Thymus (tissue), 11 donors: ENCODE data around the gene HHEX. TPM values are rescaled to one million over a fixed set of nuclear protein-coding genes. Genes with fewer than 3 reads are reported as not detected.
A peak's percentile ranks its signal among the peaks of the same experiment; 100 is the strongest.

Experiments used
- DNase-seq, 9 donors: peaks; one replicate each; pipeline ENCODE4 v3.0.0-alpha.2; 2013; ENCODE audit warnings: low spot score in 9 of 9, low read depth in 6 of 9, missing footprints in 1 of 9
- H3K27ac ChIP-seq, 2 donors: one replicate each; pipeline ENCODE4 v1.5.1; 2013; ENCODE audit warnings: control low read depth in 1 of 2, low read depth in 1 of 2, low read length in 1 of 2, mild to moderate bottlenecking in 1 of 2, moderate library complexity in 1 of 2
- H3K27me3 ChIP-seq, 2 donors: one replicate each; pipeline ENCODE4 v1.5.1; 2013; ENCODE audit warnings: low read length in 1 of 2; ENCODE audit not compliant: control insufficient read depth in 2 of 2, insufficient read depth in 1 of 2
- H3K36me3 ChIP-seq, 2 donors: one replicate each; pipeline ENCODE4 v1.5.1; 2013; ENCODE audit warnings: low read length in 1 of 2, mild to moderate bottlenecking in 1 of 2, moderate library complexity in 1 of 2; ENCODE audit not compliant: control insufficient read depth in 2 of 2, insufficient read depth in 2 of 2
- H3K4me1 ChIP-seq, 2 donors: one replicate each; pipeline ENCODE4 v1.5.1; 2013; ENCODE audit warnings: low read length in 2 of 2; ENCODE audit not compliant: control insufficient read depth in 2 of 2, insufficient read depth in 2 of 2
- H3K4me3 ChIP-seq, 2 donors: one replicate each; pipeline ENCODE4 v1.5.1; 2013; ENCODE audit warnings: low read length in 2 of 2, control low read depth in 1 of 2, mild to moderate bottlenecking in 1 of 2
- H3K9me3 ChIP-seq, 2 donors: one replicate each; pipeline ENCODE4 v1.5.1; 2013; ENCODE audit warnings: low read length in 1 of 2, mild to moderate bottlenecking in 1 of 2; ENCODE audit not compliant: control insufficient read depth in 2 of 2, insufficient read depth in 1 of 2
- whole genome bisulfite sequencing: extraction: QIAGEN DNeasy Blood & Tissue Kit; methylation state at CpG from one replicate; pipeline ENCODE4 v1.1.7; 2013; 5-methylcytosine and 5-hydroxymethylcytosine counted together
- polyA plus RNA-seq: library from polyadenylated mRNA; stranded (reverse); fragments of 200-250 nt; gene quantifications from one replicate; pipeline ENCODE4 v1.2.3, GENCODE V29; 2013
- total RNA-seq: library from RNA; stranded (reverse); fragments of 120-200 nt; gene quantifications from one replicate; pipeline ENCODE4 v1.2.4, GENCODE V29; 2013
- donor health status: healthy.

Gene HHEX
- total and polyA plus RNA-seq, 2 donors, result 3.0 to 13.5 TPM

DNA sequence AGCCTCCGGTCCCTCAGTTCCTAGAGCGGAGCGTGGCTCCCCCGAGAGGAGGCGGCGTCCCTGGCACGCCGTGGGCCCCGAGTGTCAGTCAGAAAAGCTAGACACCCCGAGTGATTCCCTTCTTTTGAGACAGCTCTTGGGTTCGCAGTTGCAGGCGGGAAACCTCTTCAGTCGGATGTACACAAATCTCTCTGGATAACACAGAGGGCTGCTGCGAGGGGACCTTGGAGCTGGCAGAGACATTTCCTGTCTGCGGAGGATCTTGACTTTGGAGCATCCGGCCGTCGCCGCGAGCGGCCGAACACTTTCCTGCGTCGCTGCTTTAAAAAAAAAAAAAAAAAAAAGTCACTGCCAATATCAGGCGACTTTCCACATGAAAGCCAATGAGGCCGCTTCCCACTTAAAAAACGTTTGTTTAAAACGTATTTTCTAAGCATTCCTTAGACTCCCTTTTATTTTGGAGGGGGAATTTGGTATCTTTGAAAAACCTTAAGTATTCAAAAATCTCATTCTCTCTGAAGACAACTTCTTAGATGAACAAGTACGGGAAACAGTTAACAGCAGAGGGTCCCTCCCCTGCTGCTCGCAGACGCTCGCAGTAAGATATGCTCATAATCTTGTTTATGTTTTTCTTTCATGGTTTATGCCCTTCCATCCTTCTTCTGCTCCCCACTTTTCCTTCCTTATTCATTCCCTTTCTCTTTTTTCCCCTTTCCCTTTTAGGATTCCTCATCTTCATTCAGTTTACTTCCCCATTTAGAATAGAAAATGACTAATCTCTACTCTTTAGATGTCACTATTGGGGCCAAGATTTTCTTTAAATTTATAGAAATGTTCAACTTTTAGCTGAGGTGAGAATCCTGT, 10.0 kb downstream of the HHEX start:
- Histone ChIP-seq H3K27me3 (peaks cover 5 to 32% of the 10 kb centered on the region in 2 donors), H3K36me3 (no peaks in the 10 kb centered on the region), H3K4me1 (peaks cover 3 to 9% of the 10 kb centered on the region in 2 donors), H3K27ac (no peak overlapping the region), H3K9me3 (no peaks in the 10 kb centered on the region), H3K4me3 (peak overlapping the region; percentile 53 to 67)
- WGBS, result under 1% methylated on average over 32 of the region's 32 CpGs
- DNase-seq, result peak in 6 of 9 donors; percentile 29 to 71 (median 39)

DNA sequence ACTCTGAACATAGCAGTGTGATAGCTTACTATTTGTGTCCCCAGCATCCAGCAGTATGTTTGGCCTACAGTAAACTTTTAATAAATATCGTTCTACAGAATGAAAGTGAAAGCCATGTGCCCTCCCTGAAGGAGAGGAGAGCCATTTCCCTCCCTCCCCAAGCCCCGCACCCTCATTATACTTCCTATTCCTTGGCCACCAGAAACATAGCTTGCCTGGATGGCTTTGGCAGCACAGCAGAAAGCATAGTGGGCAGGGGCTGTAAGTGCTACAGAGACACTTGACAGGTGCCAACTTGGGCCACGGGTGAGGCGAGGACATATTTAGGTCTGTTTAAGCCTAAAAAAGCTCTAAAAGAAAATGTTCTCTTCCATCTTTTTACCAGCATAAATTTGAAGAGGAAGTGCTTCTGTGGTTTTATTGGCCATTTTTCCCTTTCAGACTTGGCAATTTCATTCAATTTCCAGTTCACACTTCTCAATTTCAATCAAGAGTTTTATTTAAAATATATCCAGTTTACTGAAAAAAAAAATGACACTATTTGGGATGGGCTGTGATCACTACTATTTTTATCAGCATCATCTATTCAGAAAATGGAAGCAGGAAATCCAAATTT, 12.7 kb downstream of the HHEX start:
- Histone ChIP-seq H3K27me3 (peaks cover 0 to 13% of the 10 kb centered on the region in 2 donors), H3K4me3 (no peak overlapping the region), H3K4me1 (peaks cover 3 to 9% of the 10 kb centered on the region in 2 donors)

DNA sequence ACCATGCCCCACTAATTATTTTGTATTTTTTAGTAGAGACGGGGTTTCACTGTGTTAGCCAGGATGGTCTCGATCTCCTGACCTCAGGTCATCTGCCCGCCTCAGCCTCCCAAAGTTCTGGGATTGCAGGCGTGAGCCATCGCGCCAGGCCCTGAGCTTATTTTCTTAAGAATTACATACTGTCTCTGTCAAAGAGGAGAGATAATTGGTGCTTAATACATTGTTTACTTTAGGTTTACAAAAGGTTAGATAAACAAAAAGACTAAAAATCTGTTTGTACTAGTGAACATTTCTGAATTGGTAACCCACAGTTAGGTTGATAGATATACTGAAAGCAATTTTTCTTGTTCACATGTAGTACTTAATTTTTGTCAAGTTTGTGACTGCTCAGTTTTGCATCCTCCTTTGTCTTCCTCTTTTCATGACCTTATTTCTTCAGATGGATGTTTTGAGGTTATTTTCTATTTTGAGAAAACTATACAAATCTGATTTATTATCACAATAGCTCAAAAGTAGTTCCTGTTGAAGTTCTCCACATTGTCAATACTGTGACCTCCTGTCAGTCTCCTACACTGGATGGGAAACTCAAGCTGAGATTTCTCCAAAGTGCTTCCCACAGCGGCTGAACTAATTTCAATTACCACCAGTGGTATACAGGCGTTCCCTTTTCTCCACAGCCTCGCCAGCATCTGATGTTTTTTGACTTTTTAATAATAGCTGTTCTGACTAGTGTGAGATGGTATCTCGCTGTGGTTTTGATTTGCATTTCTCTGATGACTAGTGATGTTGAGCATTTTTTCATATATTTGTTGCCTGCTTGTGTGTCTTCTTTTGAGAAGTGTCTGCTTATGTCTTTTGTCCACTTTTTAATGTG, 22.5 kb downstream of the HHEX start:
- H3K27ac ChIP-seq, result no peak overlapping the region
- no peak for DNase-seq
- H3K9me3 ChIP-seq, result peaks cover 0 to 13% of the 10 kb centered on the region in 2 donors
- no peak overlapping the region for H3K4me3 ChIP-seq
- no peaks in the 10 kb centered on the region for H3K36me3 ChIP-seq
- WGBS, result 72% methylated on average over 10 of the region's 10 CpGs
- no peaks in the 10 kb centered on the region for H3K27me3 ChIP-seq
- H3K4me1 ChIP-seq, result no peaks in the 10 kb centered on the region

More for the DNA sequence above, 12.7 kb downstream of the HHEX start:
- Histone ChIP-seq H3K27ac (no peak overlapping the region), H3K36me3 (no peaks in the 10 kb centered on the region), H3K9me3 (no peaks in the 10 kb centered on the region)
- DNase-seq, result no peak
- 20% methylated on average over 4 of the region's 4 CpGs for WGBS

DNA sequence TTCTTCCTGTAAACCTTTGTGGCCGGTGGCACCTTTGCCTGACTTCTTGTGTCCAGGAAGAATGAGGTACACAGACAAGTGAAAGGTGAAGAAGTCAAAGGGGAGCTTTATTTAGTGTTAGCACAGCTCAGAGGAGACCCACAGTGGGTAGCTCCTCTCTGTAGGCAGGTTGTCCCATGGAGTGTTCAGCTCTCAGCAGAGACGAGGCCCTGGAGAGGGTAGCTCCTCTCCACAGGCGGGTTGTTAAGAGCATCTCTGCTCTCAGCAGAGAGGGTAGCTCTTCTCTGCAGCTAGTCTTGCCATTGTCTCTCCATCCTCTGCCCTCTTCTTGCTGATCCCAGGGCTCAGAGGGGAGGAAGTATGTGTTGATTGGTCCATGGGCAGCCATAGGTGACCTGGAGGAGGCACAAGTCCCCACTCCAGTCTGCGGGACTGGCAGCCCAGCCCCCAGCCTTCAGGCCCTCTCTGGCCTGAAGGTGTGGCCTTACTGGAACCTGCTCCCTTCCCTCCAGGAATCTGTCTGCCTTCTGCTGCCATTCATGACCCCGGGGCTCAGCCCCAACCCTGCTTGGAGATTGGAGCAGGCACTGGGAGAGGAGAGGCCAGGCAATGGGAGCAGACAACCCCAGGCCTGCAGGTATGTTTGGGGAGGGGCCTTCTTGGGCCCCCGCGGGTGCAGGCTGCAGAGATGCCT, 24.5 kb downstream of the HHEX start:
- no peaks in the 10 kb centered on the region for H3K36me3 ChIP-seq
- H3K27me3 ChIP-seq, result no peaks in the 10 kb centered on the region
- peaks cover 0 to 13% of the 10 kb centered on the region in 2 donors for H3K9me3 ChIP-seq
- 97% methylated on average over 7 of the region's 7 CpGs for WGBS
- no peak overlapping the region for H3K27ac ChIP-seq
- DNase-seq, result no peak
- H3K4me1 ChIP-seq, result no peaks in the 10 kb centered on the region
- no peak overlapping the region for H3K4me3 ChIP-seq

DNA sequence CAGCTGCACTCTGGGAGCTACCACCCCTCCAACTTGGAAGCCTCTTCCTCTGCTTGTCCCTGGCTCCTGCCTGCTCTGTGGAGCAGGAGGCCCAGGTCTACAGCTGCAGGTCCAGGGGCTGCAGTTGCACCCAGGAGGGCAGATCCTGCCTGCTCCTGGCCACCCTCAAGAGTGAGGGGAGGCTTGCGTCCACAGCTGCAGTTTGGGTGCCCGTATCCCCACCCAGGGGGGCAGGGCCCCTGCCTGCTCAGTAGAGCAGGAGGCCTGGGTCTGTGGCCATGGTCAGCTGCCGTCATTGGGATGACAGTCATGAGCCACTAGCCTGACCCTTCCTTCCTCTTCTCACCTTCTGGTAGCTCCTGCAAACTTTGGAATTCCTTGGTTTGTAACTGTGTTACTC, 25.1 kb downstream of the HHEX start:
- H3K27me3 ChIP-seq, result no peaks in the 10 kb centered on the region
- H3K4me1 ChIP-seq, result no peaks in the 10 kb centered on the region
- DNase-seq, result no peak
- H3K9me3 ChIP-seq, result peaks cover 0 to 13% of the 10 kb centered on the region in 2 donors
- WGBS, result 99% methylated on average over 3 of the region's 3 CpGs
- no peaks in the 10 kb centered on the region for H3K36me3 ChIP-seq
- H3K27ac ChIP-seq, result no peak overlapping the region
- H3K4me3 ChIP-seq, result no peak overlapping the region

DNA sequence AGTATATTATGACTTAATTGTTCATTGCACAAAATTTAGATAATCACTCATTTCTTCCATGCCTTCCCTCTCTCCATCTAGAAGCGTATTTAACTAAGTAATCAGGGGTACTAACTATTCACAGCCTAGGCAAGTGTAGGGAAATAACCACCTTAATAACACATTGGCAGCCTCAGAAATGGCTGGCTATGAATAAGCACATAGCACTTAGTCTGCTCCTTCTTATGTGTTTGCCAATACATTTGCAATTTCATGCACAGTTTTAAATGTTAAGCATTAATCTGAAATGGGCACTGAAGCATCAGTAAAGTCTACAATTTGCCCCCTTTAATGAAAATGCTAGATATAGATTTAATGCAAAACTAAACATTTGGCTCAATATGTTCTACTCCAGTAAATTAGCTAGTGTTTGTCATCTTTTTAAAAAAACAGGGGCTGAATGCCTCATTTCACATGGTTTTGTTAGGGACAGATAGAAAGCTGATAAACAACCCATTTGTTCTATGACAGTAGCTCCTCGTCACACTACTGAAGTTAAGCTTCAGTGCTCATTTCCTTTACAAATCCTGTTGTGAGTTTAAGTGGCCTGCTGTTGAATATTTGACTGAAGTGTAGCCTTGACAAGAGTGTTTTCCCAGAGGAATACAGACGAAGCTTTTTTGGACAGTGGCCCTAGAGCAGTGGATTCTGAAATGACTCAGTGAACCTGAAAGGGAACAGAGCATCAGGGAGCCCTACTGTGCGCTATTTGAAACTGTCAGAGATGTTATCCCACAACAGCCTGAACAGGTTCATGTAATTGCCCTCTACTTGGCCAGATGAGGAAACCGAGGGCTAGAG, 30.5 kb downstream of the HHEX start:
- H3K36me3 ChIP-seq, result no peaks in the 10 kb centered on the region
- WGBS, result 92% methylated on average over 5 of the region's 5 CpGs
- H3K9me3 ChIP-seq, result no peaks in the 10 kb centered on the region
- no peaks in the 10 kb centered on the region for H3K27me3 ChIP-seq
- no peaks in the 10 kb centered on the region for H3K4me1 ChIP-seq
- no peak overlapping the region for H3K4me3 ChIP-seq
- DNase-seq, result no peak
- H3K27ac ChIP-seq, result no peak overlapping the region

DNA sequence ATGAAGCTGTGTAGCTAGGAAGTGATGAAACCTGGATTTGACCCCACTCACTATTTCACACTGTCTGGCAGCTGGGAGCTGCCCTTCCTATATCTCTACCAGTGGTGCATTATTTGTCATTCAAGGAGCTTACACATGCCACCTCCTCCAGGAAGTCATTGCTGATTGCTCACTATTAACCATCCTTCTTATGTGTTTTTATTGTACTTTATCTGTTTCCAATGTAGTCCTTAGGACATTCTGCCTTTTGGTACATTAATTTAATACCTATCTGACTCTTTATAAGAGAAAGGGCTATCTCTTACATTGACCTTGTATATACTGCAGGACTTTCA, 31.0 kb downstream of the HHEX start:
- Histone ChIP-seq H3K4me1 (no peaks in the 10 kb centered on the region), H3K9me3 (no peaks in the 10 kb centered on the region), H3K27ac (no peak overlapping the region), H3K27me3 (no peaks in the 10 kb centered on the region), H3K4me3 (no peak overlapping the region), H3K36me3 (no peaks in the 10 kb centered on the region)
- no peak for DNase-seq

DNA sequence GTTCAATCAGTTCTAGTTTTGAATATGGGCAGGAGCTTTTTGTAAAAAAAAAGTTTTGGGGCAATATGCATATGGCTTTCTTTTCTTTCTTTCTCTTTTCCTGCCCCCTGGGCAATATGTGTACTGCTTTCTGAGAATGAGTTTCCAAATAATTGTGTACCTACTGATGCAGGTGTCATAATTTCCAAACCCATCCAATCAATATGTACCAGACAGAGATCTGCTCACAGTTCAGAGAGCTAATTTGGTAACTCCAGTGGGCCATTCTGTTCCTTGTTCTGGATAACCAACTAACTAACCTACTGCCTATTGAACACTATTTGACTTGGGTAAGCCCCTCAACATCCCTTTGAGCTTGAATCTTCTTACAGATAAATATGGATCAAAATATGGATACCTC, 32.6 kb downstream of the HHEX start:
- Histone ChIP-seq H3K36me3 (no peaks in the 10 kb centered on the region), H3K27ac (no peak overlapping the region), H3K4me1 (no peaks in the 10 kb centered on the region), H3K9me3 (no peaks in the 10 kb centered on the region), H3K4me3 (no peak overlapping the region), H3K27me3 (no peaks in the 10 kb centered on the region)
- no peak for DNase-seq
